HCT116 (cell line): ENCODE measurements around the gene ATP6V0B. TPM values are rescaled to one million over a fixed set of nuclear protein-coding genes. Genes with fewer than 3 reads are reported as not detected.

Source experiments
- ATAC-seq: fragments of 200-7000 bp; cut with Tn5 transposase; 2 replicates; pipeline ENCODE4 v1.9.1; 2020; ENCODE audit warnings: mild to moderate bottlenecking, moderate library complexity
- BruUV-seq: library from RNA; stranded (reverse); fragments of 400-500 nt; replicated peaks from 2 replicates; lab custom pipeline; 2021; lab: Mats Ljungman, UMichigan
- CTCF ChIA-PET: fragments of 300-600 bp; sonication (Branson Sonifier 250); formaldehyde crosslinking; loops from one replicate; lab custom pipeline; 2021; ENCODE audit warnings: antibody characterized with exemption; lab: Charles Lee
- POLR2A ChIA-PET: fragments of 300-600, 350-600 bp; sonication (Branson Sonifier 250); formaldehyde crosslinking; loops from one replicate; lab custom pipeline; 2021; ENCODE audit warnings: antibody characterized with exemption; lab: Charles Lee
- RAD21 ChIA-PET, 2 experiments: fragments of 300-600 bp; sonication (Branson Sonifier 250); formaldehyde crosslinking; loops; one replicate each; lab custom pipeline; 2023; ENCODE audit warnings: low total read pairs in 2 of 2; ENCODE audit not compliant: uncharacterized antibody in 2 of 2, unreplicated experiment in 2 of 2, low non-redundant PET in 1 of 2; lab: Charles Lee
- DNase-seq: peaks from one replicate; pipeline ENCODE4 v3.0.0-alpha.2; 2010; ENCODE audit warnings: low read depth, low spot score
- H2AFZ ChIP-seq: fragments of 200-600 bp; shearing (Covaris generic), sonication (generic); 2 replicates; pipeline ENCODE4 v1.6.1; 2017; ENCODE audit warnings: low read depth, mixed run types, mixed read lengths, antibody characterized with exemption, low read length; ENCODE audit not compliant: poor library complexity, severe bottlenecking
- H3K27ac ChIP-seq: 2 replicates; pipeline ENCODE4 v1.5.1; 2012; ENCODE audit warnings: low read depth, low read length
- H3K27me3 ChIP-seq: fragments of 200-600 bp; sonication (generic); 2 replicates; pipeline ENCODE4 v1.6.1; 2016; ENCODE audit warnings: mixed run types, low read length, mixed read lengths; ENCODE audit not compliant: insufficient read depth
- H3K36me3 ChIP-seq, 2 experiments: fragments of 200-500 bp in 1 of 2; fragments of 200-600 bp in 1 of 2; sonication (Bioruptor generic) in 1 of 2; sonication (generic) in 1 of 2; 2 replicates each; pipeline versions ENCODE4 v1.5.1 to v1.6.1; 2014 to 2016; ENCODE audit warnings: low read length in 2 of 2, inconsistent platforms in 1 of 2, mixed read lengths in 1 of 2, mixed run types in 1 of 2; ENCODE audit not compliant: insufficient read depth in 2 of 2, control insufficient read depth in 1 of 2
- H3K4me1 ChIP-seq, 2 experiments: fragments of 200-600 bp in 1 of 2; sonication (generic) in 1 of 2; 2 replicates each; pipeline versions ENCODE4 v1.5.1 to v1.6.1; 2012 to 2017; ENCODE audit warnings: low read length in 2 of 2, inconsistent platforms in 1 of 2, mild to moderate bottlenecking in 1 of 2, mixed read lengths in 1 of 2, mixed run types in 1 of 2, moderate library complexity in 1 of 2; ENCODE audit not compliant: insufficient read depth in 2 of 2, control insufficient read depth in 1 of 2
- H3K4me2 ChIP-seq: fragments of 200-600 bp; sonication (generic); 2 replicates; pipeline ENCODE4 v1.6.1; 2017; ENCODE audit warnings: mixed run types, low read length, mixed read lengths
- H3K4me3 ChIP-seq, 2 experiments: fragments of 200-600 bp in 1 of 2; sonication (generic) in 1 of 2; replicated peaks in 1 of 2; 2 replicates each; pipeline ENCODE4 v1.5.1; 2011 to 2016; ENCODE audit warnings: low read length in 2 of 2, control low read depth in 1 of 2, low read depth in 1 of 2, mild to moderate bottlenecking in 1 of 2, mixed read lengths in 1 of 2, mixed run types in 1 of 2
- H3K79me2 ChIP-seq: fragments of 200-600 bp; sonication (generic); 2 replicates; pipeline ENCODE4 v1.6.1; 2017; ENCODE audit warnings: mild to moderate bottlenecking, mixed run types, low read length, moderate library complexity, mixed read lengths; ENCODE audit not compliant: insufficient read depth
- H3K9ac ChIP-seq: fragments of 200-600 bp; sonication (generic); 2 replicates; pipeline ENCODE4 v1.6.1; 2016; ENCODE audit warnings: low read length, mixed read lengths
- H3K9me2 ChIP-seq: fragments of 200-600 bp; sonication (generic), shearing (Covaris generic); 2 replicates; pipeline ENCODE4 v1.6.1; 2017; ENCODE audit warnings: mixed run types, mild to moderate bottlenecking, moderate library complexity; ENCODE audit not compliant: insufficient read depth
- H3K9me3 ChIP-seq, 2 experiments: fragments of 200-500 bp in 1 of 2; fragments of 200-600 bp in 1 of 2; sonication (Bioruptor generic) in 1 of 2; sonication (generic) in 1 of 2; 2 replicates each; pipeline ENCODE4 v1.6.1; 2014 to 2017; ENCODE audit warnings: low read length in 2 of 2, mixed read lengths in 2 of 2, inconsistent platforms in 1 of 2, low read depth in 1 of 2, mild to moderate bottlenecking in 1 of 2, mixed run types in 1 of 2, moderate library complexity in 1 of 2; ENCODE audit not compliant: control insufficient read depth in 1 of 2, insufficient read depth in 1 of 2
- H4K20me1 ChIP-seq: fragments of 200-600 bp; sonication (generic), shearing (Covaris generic); 2 replicates; pipeline ENCODE4 v1.6.1; 2017; ENCODE audit warnings: mixed run types, mild to moderate bottlenecking, moderate library complexity; ENCODE audit not compliant: insufficient read depth
- CBX3 ChIP-seq: IDR thresholded peaks from 2 replicates; pipeline ENCODE4 v1.6.1; 2012; ENCODE audit warnings: low read depth
- CEBPB ChIP-seq: IDR thresholded peaks from 2 replicates; pipeline ENCODE4 v1.6.1; 2012; ENCODE audit warnings: low read depth
- ELF1 ChIP-seq: IDR thresholded peaks from 2 replicates; pipeline ENCODE4 v1.6.1; 2012; ENCODE audit warnings: low read depth, borderline replicate concordance
- FOSL1 ChIP-seq: IDR thresholded peaks from 2 replicates; pipeline ENCODE4 v1.6.1; 2012; ENCODE audit warnings: low read depth
- JUND ChIP-seq: IDR thresholded peaks from 2 replicates; pipeline ENCODE4 v1.6.1; 2012
- RAD21 ChIP-seq: IDR thresholded peaks from 2 replicates; pipeline ENCODE4 v1.6.1; 2012; ENCODE audit warnings: low read depth, mild to moderate bottlenecking
- SP1 ChIP-seq: IDR thresholded peaks from 2 replicates; pipeline ENCODE4 v1.6.1; 2012; ENCODE audit warnings: low read depth
- TCF7L2 ChIP-seq: IDR thresholded peaks from 2 replicates; pipeline ENCODE4 v1.7.0; 2011; ENCODE audit warnings: borderline replicate concordance, inconsistent platforms; ENCODE audit not compliant: insufficient read depth, insufficient read length; ENCODE audit errors: extremely low read depth
- ZFX ChIP-seq: fragments of 450-650 bp; IDR thresholded peaks from 2 replicates; pipeline ENCODE4 v1.6.1; 2017
- ZNF274 ChIP-seq: fragments of 200-500 bp; sonication (Bioruptor generic); IDR thresholded peaks from 2 replicates; pipeline ENCODE4 v1.6.1; 2014; ENCODE audit warnings: mild to moderate bottlenecking, low read depth, low read length, inconsistent platforms
- intact Hi-C: fragments of 100-400 bp; cut with micrococcal nuclease; formaldehyde crosslinking; loops from 2 replicates; pipeline ENCODE4 v1.10.0; 2022
- total RNA-seq: library from RNA; stranded (reverse); gene quantifications from one replicate; pipeline ENCODE4 v1.2.1, GENCODE V29; 2021; ENCODE audit not compliant: unreplicated experiment
- TF ChIP-seq, protein P1 (sequence below): IDR thresholded peaks from 2 replicates; pipeline ENCODE4 v1.6.1; 2012
- TF ChIP-seq, protein P2 (sequence below), 3 experiments: fragments of 200-600 bp in 1 of 3; sonication (generic) in 1 of 3; IDR thresholded peaks in 2 of 3; conservative IDR thresholded peaks in 1 of 3; 2 replicates each; pipeline ENCODE4 v1.5.1; 2012 to 2017; ENCODE audit warnings: low read depth in 2 of 3, low read length in 2 of 3, antibody characterized with exemption in 1 of 3, borderline replicate concordance in 1 of 3, control low read depth in 1 of 3, mild to moderate bottlenecking in 1 of 3, mixed read lengths in 1 of 3, mixed run types in 1 of 3, moderate library complexity in 1 of 3; ENCODE audit not compliant: insufficient read depth in 1 of 3

Gene ATP6V0B
- total RNA-seq, 1 experiment from 2014 or later: 122 TPM

DNA sequence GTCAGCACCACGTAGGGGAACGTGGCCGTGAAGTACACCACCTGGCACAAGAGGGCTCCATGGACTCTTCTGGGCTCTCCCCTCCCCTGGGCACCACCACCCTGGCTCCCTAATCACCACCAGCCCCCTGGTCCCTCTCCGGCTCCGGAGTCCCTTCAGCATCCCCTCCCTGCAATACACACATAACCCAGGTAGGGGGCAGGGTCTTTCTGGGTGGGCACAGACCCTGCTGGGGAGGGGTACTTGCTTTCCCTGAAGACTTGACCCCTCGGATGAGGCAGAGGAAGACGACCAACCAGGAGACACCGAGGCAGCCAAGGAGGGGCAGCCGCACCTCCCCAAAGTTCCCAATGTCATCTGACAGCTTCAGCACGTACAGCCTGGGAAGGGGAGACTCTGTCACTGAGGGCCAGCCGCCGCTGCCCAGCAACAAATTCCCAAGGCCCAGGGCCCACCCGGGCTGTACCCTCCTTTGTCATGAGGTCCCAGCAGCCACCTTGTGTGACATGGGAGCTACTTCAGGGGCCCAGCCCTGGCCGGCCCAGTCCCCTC, 27.9 kb downstream of the ATP6V0B start:
- BruUV-seq: no TSS peak

DNA sequence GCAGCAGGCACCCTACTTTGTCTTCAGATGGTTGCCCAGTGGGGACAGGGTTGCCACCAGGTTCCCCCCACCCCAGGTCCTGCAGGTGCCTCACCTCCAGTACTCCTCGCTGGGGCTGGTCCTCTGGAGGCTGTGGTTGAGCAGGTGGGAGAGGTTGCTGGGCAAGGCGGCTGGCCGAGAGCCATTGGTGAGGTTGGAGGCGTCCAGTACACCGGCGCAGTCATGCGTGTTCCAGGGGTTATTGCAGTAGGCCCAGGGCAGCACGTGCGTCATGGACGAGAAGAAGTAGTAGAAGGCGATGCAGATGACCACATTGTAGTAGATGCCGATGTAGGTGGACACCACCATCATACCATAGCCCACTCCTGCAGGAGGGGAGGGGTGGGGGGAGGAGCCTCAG, 33.5 kb downstream of the ATP6V0B start:
- ATAC-seq: no peak
- no peak for DNase-seq
- H3K4me2 ChIP-seq: no peak overlapping the region
- intact Hi-C loops: no loop called here
- H3K4me1 ChIP-seq: peaks cover 7 to 12% of the 10 kb centered on the region in 2 experiments
- ChIA-PET POLR2A (no interaction called here), RAD21 (no interaction called here), CTCF (no interaction called here)
- H3K27ac ChIP-seq: no peak overlapping the region
- no peak overlapping the region for H3K9ac ChIP-seq
- no peaks in the 10 kb centered on the region for H3K27me3 ChIP-seq
- H3K36me3 ChIP-seq: no peaks in the 10 kb centered on the region
- no peaks in the 10 kb centered on the region for H3K9me2 ChIP-seq
- H3K9me3 ChIP-seq: no peaks in the 10 kb centered on the region
- no peaks in the 10 kb centered on the region for H3K79me2 ChIP-seq
- H2AFZ ChIP-seq: no peak overlapping the region
- no peaks in the 10 kb centered on the region for H4K20me1 ChIP-seq
- H3K4me3 ChIP-seq: no peak overlapping the region
- BruUV-seq: no TSS peak
- TF ChIP-seq CEBPB: no peak
- no peak for TF ChIP-seq ZFX
- TF ChIP-seq, protein P1, sequence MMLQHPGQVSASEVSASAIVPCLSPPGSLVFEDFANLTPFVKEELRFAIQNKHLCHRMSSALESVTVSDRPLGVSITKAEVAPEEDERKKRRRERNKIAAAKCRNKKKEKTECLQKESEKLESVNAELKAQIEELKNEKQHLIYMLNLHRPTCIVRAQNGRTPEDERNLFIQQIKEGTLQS: no peak
- TF ChIP-seq ZNF274: no peak
- TF ChIP-seq ELF1: no peak
- TF ChIP-seq FOSL1: no peak
- TF ChIP-seq CBX3: no peak
- TF ChIP-seq, protein P2, sequence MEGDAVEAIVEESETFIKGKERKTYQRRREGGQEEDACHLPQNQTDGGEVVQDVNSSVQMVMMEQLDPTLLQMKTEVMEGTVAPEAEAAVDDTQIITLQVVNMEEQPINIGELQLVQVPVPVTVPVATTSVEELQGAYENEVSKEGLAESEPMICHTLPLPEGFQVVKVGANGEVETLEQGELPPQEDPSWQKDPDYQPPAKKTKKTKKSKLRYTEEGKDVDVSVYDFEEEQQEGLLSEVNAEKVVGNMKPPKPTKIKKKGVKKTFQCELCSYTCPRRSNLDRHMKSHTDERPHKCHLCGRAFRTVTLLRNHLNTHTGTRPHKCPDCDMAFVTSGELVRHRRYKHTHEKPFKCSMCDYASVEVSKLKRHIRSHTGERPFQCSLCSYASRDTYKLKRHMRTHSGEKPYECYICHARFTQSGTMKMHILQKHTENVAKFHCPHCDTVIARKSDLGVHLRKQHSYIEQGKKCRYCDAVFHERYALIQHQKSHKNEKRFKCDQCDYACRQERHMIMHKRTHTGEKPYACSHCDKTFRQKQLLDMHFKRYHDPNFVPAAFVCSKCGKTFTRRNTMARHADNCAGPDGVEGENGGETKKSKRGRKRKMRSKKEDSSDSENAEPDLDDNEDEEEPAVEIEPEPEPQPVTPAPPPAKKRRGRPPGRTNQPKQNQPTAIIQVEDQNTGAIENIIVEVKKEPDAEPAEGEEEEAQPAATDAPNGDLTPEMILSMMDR (IDR thresholded peaks at IDR 0.05 in 2 of 3, conservative IDR thresholded peaks at IDR 0.05 in 1 of 3; ENCODE audit: borderline replicate concordance in 1 of 3, insufficient read depth in 1 of 3, low read depth in 2 of 3, low read length in 2 of 3): no peak
- TF ChIP-seq RAD21: no peak
- no peak for TF ChIP-seq JUND
- no peak for TF ChIP-seq TCF7L2

More for the DNA sequence above, 27.9 kb downstream of the ATP6V0B start:
- Histone ChIP-seq H2AFZ (no peak overlapping the region), H3K27ac (no peak overlapping the region), H3K9me3 (no peaks in the 10 kb centered on the region), H3K79me2 (no peaks in the 10 kb centered on the region), H3K4me2 (no peak overlapping the region), H3K4me3 (no peak overlapping the region), H3K36me3 (no peaks in the 10 kb centered on the region), H3K27me3 (no peaks in the 10 kb centered on the region), H4K20me1 (no peaks in the 10 kb centered on the region), H3K9ac (no peak overlapping the region), H3K9me2 (no peaks in the 10 kb centered on the region), H3K4me1 (peaks cover 0 to 4% of the 10 kb centered on the region in 2 experiments; a peak in 2 of 4 replicates)
- POLR2A ChIA-PET: no interaction called here
- CTCF ChIA-PET: no interaction called here
- RAD21 ChIA-PET: no interaction called here
- intact Hi-C loops: no loop called here
- ATAC-seq: no peak
- TF ChIP-seq, protein P2 (IDR thresholded peaks at IDR 0.05 in 2 of 3, conservative IDR thresholded peaks at IDR 0.05 in 1 of 3; ENCODE audit: borderline replicate concordance in 1 of 3, insufficient read depth in 1 of 3, low read depth in 2 of 3, low read length in 2 of 3): peak in 2 of 3 experiments; percentile 39 to 47; a peak in 4 of 6 replicates
- no peak for TF ChIP-seq SP1
- no peak for DNase-seq
